Suppressor macrophage (primary cell): ENCODE data around the gene CDCA5.
"Not testable (repeated sequence)": the region's sequence is repeated elsewhere in the genome, so short reads cannot be mapped to it uniquely, and the experiment has no call there.

Experiments
- DNase-seq, 4 experiments: peaks; one replicate each; pipeline ENCODE4 v3.0.0-alpha.2; 2020 to 2022

Gene CDCA5

DNA sequence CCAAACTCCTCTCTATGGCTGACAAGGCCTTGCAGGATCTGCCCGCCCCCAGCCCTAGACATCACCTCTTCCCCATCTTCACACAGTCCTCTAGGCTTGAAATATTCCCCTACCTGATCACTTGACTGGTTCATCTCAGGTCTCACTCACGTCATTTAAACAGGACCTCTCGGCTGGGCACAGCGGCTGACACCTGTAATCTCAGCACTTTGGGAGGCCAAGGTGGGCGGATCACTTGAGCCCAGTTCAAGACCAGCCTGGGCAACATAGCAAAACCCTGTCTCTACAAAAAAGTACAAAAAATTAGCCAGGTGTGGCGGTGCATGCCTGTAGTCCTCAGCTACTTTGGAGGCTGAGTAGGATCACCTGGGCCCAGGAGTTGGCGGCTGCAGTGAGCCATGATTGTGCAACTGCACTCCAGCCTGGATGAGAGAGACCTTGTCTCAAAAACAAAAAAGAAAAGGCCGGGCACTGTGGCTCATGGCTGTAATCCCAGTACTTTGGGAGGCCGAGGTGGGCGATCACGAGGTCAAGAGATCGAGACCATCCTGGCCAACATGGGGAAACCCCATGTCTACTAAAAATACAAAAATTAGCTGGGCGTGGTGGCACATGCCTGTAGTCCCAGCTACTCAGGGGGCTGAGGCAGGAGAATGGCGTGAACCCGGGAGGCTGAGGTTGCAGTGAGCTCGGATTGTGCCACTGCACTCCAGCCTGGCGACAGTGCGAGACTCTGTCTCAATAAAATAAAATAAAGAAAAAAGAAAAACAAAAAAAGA is 35.2 kb upstream of the CDCA5 start:
- not testable (repeated sequence) for DNase-seq

- no peak for DNase-seq
Measured at GRCh38 chr11:65118097-65118837, 34.4 kb upstream of the CDCA5 start.

GRCh38 chr11:65117206-65118096 is 33.6 kb upstream of the CDCA5 start, which contains the start of gene ZNHIT2:
TSS of gene ZNHIT2 (minus strand) at chr11:65117701. CDS start at chr11:65117653, 48 bp downstream.
- DNase-seq, result peak; percentile 100

DNA sequence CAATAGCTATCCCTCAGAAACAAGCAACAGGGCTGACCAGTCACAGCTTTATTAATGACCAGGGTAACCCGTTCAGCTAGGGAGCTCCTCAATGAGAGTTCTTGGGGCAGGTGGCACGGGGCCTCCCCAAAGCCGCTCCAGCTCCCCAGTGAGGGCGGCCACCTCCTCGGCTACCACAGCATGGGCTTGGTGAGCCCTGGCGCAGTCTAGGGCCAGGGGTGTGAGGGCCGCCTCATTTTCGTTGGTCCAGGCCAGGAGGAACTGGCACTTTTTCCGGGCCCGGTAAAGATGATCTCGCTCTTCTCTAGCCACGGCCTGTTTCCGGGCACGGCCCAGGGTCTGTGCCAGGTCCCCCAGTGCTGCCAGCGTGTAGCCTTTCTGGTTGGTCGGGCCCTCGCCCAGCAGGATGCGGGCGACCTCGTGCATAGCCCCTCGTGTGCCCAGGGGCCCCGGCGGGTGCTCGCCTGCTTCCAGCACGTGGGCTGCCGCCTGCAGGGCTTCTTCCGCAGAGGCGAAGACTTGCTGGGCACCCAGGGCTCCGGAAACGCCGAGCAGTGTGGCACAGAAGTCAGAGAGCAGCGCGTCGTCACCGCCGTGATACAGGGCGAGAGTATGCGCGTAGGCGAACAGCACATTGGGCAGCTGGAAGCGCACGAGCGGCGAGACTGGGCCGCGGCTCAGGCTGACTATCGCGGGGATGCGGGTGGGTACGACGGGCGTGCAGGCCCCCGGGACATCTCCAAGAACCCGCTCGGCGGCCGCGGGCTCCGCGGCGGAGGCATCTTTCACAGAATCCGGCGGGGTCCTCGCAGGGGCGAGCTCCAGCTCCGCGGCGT is 32.7 kb upstream of the CDCA5 start:
- peak; percentile 52 to 74 (median 66) for DNase-seq

DNA sequence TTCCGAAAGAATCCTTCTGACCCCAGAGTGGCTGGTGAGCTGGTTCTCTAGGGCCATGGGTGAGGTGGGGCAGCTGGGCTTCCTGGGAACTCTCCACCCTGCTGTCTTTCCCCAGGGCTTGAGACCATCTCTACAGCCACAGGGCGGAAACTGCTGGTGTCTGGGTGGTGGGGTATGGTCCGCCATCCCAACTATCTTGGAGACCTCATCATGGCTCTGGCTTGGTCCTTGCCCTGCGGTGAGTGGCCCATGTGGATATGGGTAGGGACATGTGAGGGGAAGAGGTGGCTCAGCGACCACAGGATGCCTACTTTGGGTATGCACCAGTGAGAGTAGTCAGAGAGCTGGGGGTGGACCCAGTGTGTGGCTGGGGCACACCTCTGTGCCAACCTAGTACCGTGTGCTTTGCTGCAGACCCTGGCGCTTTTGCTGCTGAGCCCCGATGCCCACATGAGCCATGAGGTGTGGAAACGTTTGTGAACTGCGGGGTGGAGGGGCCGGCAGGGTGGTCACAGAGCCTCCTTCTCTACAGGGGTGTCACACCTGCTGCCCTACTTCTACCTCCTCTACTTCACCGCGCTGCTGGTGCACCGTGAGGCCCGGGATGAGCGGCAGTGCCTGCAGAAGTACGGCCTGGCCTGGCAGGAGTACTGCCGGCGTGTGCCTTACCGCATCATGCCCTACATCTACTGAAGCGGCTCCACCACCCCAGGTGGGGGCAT is 31.7 kb upstream of the CDCA5 start:
- no peak for DNase-seq

DNA sequence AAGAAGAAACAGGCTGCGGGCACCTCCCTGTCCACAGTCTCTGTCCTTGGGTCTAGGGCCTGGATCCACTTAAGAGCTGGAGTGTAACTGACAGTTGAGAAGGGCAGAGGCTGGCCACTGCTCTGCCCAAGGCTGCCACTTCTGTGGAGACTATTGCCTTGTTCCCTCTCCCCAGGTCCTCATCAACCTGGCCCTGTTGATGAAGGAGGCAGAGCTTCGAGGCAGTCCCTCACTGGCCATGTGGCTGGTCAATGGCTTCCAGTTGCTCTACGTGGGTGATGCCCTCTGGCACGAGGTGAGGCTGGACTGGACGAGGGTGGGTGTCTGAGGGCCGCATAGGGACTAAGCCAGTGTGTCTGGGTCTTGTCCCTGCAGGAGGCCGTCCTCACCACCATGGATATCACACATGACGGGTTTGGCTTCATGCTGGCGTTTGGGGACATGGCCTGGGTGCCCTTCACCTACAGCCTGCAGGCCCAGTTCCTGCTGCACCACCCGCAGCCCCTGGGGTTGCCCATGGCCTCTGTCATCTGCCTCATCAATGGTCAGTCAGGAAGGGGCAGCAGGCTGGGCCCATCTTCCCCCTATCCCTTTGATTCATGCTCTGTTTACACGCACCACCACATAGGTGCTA is 30.8 kb upstream of the CDCA5 start:
- DNase-seq, result no peak

DNA sequence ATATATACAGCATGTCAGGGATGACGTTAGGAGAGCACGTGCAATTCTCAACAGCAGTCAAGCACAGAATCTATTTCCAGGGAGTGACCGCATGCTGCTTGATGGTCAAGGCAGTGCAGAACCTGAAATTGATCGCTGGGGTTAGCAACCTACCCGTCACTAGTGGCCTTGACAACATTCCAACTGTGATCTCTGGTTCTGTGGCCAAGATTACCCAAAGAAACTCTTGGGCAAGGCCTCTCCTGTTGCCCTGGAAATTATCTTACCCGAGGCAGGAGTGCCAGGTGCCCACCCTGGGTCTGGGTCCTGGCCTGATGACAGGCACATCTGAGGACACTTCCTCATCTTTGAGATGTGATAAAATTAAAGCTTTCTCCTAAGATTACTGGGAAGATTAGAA is 30.0 kb upstream of the CDCA5 start:
- DNase-seq, result no peak

DNA sequence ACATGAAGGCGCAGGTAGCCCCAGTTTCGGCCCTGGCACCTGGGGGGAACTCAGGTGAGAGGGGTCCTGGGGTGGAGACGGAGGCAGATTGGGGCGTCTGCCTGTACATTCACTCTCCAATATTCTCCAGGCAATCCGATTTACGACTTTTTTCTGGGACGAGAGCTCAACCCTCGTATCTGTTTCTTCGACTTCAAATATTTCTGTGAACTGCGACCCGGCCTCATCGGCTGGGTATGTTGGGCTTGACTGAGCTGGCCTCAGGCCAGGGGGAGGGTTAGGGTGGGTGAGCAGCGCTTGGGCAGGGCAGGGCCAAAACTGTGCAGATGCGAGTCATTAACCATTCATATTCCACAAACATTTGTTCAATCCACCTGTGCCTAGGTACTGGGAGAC is 29.5 kb upstream of the CDCA5 start:
- no peak for DNase-seq

DNA sequence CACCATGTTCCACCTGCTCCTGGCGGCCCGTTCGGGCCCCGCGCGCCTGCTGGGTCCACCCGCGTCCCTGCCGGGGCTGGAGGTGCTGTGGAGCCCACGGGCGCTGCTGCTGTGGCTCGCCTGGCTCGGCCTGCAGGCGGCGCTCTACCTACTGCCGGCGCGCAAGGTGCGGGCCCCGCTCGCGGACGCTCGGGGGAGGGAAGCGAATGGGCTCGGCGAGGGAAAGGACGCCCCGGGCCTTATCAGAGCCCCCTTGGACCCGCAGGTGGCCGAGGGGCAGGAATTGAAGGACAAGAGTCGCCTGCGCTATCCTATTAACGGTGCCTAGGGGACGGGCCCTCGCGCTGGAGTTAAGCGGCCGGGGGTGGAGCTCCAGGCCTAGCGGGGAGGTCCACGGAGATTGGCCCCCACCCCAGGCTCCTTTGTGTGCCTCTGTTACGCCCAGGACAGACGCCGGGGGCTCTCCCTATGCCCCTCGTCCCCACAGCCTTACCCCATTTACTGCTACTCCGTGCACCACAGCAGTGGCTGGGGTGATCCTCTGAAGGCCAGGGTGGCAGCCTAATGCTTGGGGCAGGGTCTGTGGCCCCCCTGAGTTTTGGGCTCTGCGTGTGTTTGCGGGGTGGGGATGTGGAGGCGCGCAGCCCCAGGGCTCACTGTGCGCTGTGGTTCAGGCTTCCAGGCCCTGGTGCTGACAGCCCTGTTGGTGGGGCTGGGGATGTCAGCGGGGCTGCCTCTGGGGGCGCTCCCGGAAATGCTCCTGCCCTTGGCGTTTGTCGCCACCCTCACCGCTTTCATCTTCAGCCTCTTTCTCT is 28.9 kb upstream of the CDCA5 start:
- peak; percentile 70 to 89 (median 76) for DNase-seq

DNA sequence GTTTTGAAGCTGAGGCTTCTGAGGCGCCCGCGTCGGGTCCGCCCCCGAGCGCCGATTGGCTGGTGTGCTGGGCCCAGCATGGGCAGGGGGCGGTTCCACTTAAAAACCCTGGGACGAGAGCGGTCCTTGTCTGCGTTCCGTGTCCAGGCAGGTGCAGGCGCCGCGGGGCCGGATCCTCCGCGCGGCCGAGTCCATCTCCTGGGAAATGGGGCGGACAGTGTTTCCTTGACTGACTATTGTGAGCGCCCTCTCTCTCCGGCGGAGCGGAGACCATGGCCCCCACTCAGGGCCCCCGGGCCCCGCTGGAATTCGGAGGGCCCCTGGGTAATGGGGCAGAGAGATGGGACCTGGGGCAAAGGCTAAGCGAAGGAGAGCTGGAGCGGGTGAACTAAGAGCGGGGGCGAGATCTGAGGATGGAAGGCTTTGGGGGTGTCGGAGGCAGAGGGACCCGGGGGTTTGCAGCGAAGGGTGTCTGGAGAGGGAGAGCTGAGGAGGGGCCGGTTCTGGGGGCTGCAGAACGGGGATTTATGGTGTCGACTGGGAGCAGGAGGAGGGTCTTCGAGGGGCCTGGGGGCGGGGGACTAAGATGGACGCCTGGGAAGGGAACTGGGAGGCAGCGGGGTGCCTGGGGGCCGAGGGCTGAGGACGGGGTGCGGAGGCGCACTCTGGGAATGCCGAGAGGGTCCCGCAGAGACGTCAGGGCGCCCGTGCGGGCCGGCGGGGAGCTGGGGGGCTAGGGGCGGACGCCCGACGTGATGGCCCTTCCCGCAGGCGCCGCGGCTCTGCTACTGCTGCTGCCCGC is 28.1 kb upstream of the CDCA5 start, which contains the start of gene TM7SF2:
Gene TM7SF2 (plus strand): TSS at position 129 of the 802 bp plus-strand sequence. CDS start 144 bp downstream, at position 273.
- peak; percentile 93 to 98 (median 96) for DNase-seq

DNA sequence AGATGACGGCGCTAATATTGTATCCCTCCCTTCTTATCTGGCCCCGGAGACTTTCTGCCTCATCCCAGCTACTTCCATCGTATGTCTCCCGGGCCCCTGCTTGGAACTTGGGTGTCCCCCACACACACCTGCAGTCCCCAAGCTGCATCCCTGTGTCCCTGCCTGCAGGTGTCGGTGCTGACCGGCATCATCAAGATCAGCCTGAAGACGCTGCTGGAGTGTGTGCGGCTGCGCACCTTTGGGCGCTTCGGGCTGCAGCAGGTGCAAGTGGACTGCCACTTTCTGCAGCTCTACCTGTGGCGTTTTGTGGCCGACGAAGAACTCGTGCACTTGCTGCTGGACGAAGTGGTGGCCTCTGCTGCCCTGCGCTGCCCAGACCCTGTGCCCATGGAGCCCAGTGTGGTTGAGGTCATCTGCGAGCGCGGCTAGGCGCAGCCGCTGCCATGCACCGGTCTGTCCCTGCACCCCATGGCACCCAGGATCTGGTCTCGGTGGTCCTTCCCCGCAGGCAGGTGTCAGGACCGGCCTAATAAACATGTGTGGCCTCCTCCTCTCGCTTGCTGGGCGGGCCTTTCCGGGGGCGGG is 27.4 kb upstream of the CDCA5 start:
- no peak for DNase-seq

- peak; percentile 86 to 95 (median 91) for DNase-seq
Measured at GRCh38 chr11:65110354-65110861, 26.6 kb upstream of the CDCA5 start.

GRCh38 chr11:65109231-65110198 is 25.7 kb upstream of the CDCA5 start:
- DNase-seq, result no peak

DNA sequence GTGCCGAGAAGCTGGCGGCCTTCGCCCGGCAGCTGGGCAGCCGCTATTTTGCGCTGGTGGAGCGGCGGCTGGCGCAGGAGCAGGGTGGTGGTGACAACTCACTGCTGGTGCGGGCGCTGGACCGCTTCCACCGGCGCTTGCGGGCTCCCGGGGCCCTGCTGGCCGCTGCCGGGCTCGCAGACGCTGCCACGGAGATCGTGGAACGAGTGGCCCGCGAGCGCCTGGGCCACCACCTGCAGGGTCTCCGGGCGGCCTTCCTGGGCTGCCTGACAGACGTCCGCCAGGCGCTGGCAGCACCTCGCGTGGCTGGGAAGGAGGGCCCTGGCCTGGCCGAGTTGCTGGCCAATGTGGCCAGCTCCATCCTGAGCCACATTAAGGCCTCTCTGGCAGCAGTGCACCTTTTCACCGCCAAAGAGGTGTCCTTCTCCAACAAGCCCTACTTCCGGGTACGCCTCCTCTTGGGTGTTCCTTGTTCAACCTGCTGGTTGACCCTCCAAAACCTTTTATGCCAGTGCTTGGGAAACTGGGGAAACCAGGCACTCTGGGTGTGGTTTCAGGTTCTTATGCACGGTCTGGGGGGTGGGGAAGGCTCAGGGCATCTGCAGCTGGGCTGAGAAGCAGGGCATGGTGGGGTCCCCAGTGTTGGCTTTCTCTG is 24.8 kb upstream of the CDCA5 start:
- DNase-seq, result no peak

DNA sequence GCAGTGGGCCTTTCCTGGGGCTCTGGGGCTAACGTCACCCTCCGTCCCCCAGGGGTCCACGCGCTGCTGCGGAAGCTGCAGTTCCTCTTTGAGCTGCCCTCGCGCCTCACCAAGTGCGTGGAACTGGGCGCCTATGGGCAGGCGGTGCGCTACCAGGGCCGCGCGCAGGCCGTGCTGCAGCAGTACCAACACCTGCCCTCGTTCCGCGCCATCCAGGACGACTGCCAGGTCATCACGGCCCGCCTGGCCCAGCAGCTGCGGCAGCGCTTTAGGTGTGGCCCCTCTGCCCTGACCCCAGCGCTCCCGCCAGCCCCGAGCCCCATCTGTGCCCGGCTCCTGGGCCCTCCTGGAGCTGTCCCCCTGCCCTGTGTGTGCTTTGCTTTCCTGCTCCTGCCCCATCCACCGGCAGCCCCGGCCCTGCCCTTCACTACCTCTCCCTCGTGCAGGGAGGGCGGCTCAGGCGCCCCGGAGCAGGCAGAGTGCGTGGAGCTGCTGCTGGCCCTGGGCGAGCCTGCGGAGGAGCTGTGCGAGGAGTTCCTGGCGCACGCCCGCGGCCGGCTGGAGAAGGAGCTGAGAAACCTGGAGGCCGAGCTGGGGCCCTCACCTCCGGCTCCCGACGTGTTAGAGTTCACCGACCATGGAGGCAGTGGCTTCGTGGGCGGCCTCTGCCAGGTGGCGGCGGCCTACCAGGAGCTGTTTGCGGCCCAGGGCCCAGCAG is 24.1 kb upstream of the CDCA5 start:
- no peak for DNase-seq

DNA sequence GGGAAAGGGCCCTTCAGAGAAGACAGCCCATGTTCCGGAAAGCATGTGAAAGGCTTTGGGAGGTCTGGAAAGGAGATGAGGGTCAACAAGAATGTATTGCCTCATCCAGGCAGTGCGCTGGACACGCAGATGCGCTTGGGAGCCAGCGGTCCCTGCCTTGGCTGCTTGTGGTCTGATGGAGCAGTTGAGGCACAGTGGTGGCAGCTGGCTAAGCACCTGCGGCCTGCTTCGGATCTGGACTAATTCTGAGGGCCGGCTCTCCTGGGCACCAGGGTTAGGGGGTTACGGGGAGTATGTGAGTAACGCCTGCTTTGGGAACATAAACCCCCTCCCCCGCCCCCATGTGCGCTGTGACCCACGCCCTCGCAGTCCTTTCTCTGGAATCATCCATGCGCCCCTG is 23.2 kb upstream of the CDCA5 start:
- no peak for DNase-seq
